GM12873 (cell line): ENCODE measurements around the gene EXOC6.

Experiments
- CTCF ChIP-seq: IDR thresholded peaks from 2 replicates; pipeline ENCODE4 v1.5.1; 2012; ENCODE audit warnings: low read depth, mild to moderate bottlenecking, moderate library complexity, low read length, control low read depth; ENCODE audit not compliant: insufficient read depth; ENCODE audit errors: missing control alignments

EXOC6 gene

GRCh38 chr10:92857904-92858514 is 9.7 kb downstream of the EXOC6 start:
- TF ChIP-seq CTCF = no peak

- no peak for TF ChIP-seq CTCF
Observed at GRCh38 chr10:92867235-92867634, 18.9 kb downstream of the EXOC6 start.

GRCh38 chr10:92868036-92868435 is 19.7 kb downstream of the EXOC6 start:
- no peak for TF ChIP-seq CTCF

GRCh38 chr10:92868557-92868956 is 20.2 kb downstream of the EXOC6 start:
- no peak for TF ChIP-seq CTCF

GRCh38 chr10:92873029-92873428 is 24.7 kb downstream of the EXOC6 start:
- TF ChIP-seq CTCF = no peak

GRCh38 chr10:92876509-92877036 is 28.3 kb downstream of the EXOC6 start:
- no peak for TF ChIP-seq CTCF

GRCh38 chr10:92880233-92880861 is 32.0 kb downstream of the EXOC6 start:
- peak; percentile 45 for TF ChIP-seq CTCF
